ENCODE results near the gene WDR31.
"Not testable (repeated sequence)": the region's sequence is repeated elsewhere in the genome, so short reads cannot be mapped to it uniquely, and the experiment has no call there.

WDR31 gene

DNA sequence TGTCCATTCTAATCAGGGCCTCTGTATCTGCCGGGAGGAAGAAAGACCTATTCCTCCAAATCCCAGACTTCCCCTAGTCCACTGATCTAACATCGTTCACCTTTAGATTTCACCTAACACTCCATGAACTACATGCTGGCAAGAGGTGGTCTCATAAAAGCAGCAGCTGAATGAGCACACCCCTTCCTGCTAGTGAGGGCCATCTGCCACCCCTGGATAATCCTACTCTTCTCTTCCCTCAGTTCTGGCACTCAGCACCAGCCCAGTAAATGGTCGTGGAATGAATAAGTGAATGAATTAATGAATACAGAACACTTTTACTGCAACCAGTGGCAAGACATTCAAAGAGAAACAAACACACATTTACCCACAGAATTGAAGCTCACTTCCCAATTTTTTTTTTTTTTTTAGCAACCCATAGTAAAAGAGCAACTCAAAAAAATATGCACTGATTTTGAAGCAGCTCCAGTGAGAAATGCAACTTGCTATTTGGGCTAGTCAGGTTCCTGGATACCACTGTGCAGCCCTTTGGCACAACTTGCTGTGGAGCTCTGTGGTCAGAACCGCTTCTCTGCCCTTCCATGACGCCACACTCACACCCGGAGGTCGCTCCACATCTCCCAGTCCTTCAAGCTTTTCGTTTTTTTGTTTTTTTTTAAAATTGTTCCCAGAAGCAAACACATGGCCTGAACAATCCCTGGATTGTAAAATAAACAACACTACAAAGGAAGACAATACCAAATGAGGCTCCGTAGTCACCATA lies 43.1 kb downstream of the WDR31 start:
- no peak overlapping the region for H3K4me3 ChIP-seq (replicated peaks; ENCODE audit: low read depth, low read length)
- TF ChIP-seq, protein P1, sequence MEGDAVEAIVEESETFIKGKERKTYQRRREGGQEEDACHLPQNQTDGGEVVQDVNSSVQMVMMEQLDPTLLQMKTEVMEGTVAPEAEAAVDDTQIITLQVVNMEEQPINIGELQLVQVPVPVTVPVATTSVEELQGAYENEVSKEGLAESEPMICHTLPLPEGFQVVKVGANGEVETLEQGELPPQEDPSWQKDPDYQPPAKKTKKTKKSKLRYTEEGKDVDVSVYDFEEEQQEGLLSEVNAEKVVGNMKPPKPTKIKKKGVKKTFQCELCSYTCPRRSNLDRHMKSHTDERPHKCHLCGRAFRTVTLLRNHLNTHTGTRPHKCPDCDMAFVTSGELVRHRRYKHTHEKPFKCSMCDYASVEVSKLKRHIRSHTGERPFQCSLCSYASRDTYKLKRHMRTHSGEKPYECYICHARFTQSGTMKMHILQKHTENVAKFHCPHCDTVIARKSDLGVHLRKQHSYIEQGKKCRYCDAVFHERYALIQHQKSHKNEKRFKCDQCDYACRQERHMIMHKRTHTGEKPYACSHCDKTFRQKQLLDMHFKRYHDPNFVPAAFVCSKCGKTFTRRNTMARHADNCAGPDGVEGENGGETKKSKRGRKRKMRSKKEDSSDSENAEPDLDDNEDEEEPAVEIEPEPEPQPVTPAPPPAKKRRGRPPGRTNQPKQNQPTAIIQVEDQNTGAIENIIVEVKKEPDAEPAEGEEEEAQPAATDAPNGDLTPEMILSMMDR (IDR thresholded peaks at IDR 0.05; ENCODE audit: low read depth, low read length, missing control alignments), result no peak
- DNase-seq (ENCODE audit: extremely low read depth, low read depth), result no peak

GRCh38 chr9:113296247-113296646 lies 43.8 kb downstream of the WDR31 start:
- H3K4me3 ChIP-seq (replicated peaks; ENCODE audit: low read depth, low read length); DNase-seq (ENCODE audit: extremely low read depth, low read depth): not testable (repeated sequence)

GRCh38 chr9:113293285-113293878 lies 46.7 kb downstream of the WDR31 start:
- DNase-seq (ENCODE audit: extremely low read depth, low read depth), result peak; percentile 48
- H3K4me3 ChIP-seq (replicated peaks; ENCODE audit: low read depth, low read length), result no peak overlapping the region
- TF ChIP-seq, protein P1 (IDR thresholded peaks at IDR 0.05; ENCODE audit: low read depth, low read length, missing control alignments), result no peak

GRCh38 chr9:113290052-113290607 lies 49.9 kb downstream of the WDR31 start:
- TF ChIP-seq, protein P1 (IDR thresholded peaks at IDR 0.05; ENCODE audit: low read depth, low read length, missing control alignments), result no peak
- H3K4me3 ChIP-seq (replicated peaks; ENCODE audit: low read depth, low read length), result no peak overlapping the region
- DNase-seq (ENCODE audit: extremely low read depth, low read depth), result no peak

DNA sequence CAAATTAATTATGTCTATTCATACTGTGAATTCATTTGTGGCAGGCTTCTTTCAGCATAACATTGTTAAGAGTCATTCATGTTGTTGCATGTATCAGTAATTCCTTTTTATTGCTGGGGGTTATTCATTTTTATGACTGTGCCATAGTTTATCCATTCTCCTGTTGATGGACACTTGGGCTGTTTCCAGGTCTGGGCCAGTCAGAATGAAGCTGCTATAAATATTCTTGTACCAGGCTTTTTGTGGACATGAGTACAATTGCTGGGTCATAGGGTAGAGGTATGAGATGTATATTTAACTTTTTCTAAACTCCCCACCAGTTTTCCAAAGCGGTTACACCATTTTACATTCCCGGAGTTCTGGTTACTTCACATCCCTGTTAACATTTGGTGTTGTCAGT lies 51.0 kb downstream of the WDR31 start:
- no peak overlapping the region for H3K4me3 ChIP-seq (replicated peaks; ENCODE audit: low read depth, low read length)
- TF ChIP-seq, protein P1 (IDR thresholded peaks at IDR 0.05; ENCODE audit: low read depth, low read length, missing control alignments), result no peak
- DNase-seq (ENCODE audit: extremely low read depth, low read depth), result no peak

DNA sequence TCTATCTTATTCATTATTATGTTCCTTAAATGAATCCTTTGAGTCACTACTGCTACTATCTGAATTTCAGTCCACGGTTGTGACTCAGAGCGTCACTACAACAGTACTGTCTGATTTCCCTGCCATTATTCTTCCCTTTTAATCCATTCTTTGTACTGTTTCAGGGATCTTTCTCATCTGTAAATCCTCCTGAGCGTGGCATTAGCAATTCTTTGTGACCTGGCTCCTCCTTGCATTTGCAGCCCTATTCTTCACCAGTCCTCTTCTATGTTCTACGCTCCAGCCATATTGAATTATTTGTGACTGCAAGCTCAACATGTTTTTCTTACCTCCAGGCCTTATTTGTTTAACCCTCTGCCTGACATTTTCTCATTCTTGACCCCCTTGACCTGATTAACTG lies 58.7 kb downstream of the WDR31 start:
- DNase-seq (ENCODE audit: extremely low read depth, low read depth), result no peak
- no peak overlapping the region for H3K4me3 ChIP-seq (replicated peaks; ENCODE audit: low read depth, low read length)
- TF ChIP-seq, protein P1 (IDR thresholded peaks at IDR 0.05; ENCODE audit: low read depth, low read length, missing control alignments), result no peak

DNA sequence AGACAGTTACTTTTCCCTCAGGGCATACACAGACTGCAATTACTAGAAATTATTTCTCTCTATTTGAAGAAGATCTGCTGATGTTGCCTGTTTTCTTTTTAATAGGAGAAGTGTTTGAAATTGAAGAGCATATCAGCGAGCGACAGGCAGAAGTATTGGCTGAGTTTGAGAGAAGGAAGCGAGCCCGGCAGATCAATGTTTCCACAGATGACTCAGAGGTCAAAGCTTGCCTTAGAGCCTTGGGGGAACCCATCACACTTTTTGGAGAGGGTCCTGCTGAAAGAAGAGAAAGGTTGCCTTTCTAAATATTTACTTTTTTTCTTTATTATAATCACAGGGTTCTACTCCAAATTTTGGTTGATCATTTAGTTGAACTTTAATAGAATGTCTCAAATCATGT lies 61.2 kb downstream of the WDR31 start:
- TF ChIP-seq, protein P1 (IDR thresholded peaks at IDR 0.05; ENCODE audit: low read depth, low read length, missing control alignments), result no peak
- no peak overlapping the region for H3K4me3 ChIP-seq (replicated peaks; ENCODE audit: low read depth, low read length)
- DNase-seq (ENCODE audit: extremely low read depth, low read depth), result no peak
